A375 (cell line): ENCODE data around the gene CNMD. TPM values are rescaled to one million over a fixed set of nuclear protein-coding genes. Genes with fewer than 3 reads are reported as not detected.

Source experiments
- total RNA-seq: library from RNA; depleted of rRNA; stranded (reverse); fragments of >200 nt; shearing (Covaris generic); gene quantifications from 2 replicates; pipeline ENCODE4 v1.2.3, GENCODE V29; 2014; rRNA removed

Gene CNMD
- total RNA-seq: not detected in 2 replicates

DNA sequence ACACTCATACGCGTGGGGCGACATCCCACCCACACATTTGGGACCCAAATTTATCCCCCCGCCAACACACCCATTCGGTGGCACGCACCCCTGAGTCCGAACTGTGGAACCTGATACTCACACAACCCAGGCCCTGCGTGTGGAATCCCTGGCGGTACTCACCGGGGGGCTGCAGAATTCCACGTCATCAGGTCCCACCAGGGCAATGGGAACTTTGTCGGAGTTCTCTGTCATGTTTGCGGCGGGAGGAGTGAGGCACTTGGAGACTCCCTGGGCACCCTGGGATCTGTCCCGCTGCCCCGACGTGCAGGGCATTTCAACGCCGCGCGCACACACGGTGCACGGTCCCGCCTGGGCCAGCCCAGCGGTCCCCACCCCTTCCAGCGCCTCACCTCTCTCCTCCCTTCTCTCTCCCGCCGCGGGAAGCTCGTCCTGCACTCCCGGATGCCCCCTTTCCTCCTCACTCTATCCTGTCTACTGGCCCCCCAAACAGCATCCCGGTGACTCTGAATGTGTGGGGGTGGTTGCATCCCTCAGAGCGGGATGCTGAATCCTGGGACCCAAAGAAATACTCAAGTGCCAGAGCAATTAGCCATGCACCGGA, at the start of gene CNMD:
Gene CNMD, minus strand, starts transcription at position 353 of the 604 bp plus-strand sequence. Its CDS starts 119 bp downstream, at position 234.

Other genes starting within 250 kb of the CNMD start
- gene HNRNPA1L2, start 97.4 kb downstream of the CNMD start, total RNA-seq: 6.1 and 6.6 TPM in 2 replicates
- 46.5 and 47.5 TPM in 2 replicates for gene SUGT1, start 87.0 kb downstream of the CNMD start, total RNA-seq
- gene PCDH8, start 108.8 kb upstream of the CNMD start, total RNA-seq: 0.05 TPM in 1 of 2 replicates, not detected in the other